GM21786 (cell line): Measurements from ENCODE around the gene ZDHHC24.
A peak's percentile ranks its signal among the peaks of the same experiment; 100 is the strongest.
"Not testable (repeated sequence)": the region's sequence is repeated elsewhere in the genome, so short reads cannot be mapped to it uniquely, and the experiment has no call there.

Experiments
- ATAC-seq: cut with Tn5 transposase; IDR thresholded peaks from one replicate; pipeline ENCODE4 v1.9.1; 2021; ENCODE audit not compliant: unreplicated experiment

ZDHHC24 gene

DNA sequence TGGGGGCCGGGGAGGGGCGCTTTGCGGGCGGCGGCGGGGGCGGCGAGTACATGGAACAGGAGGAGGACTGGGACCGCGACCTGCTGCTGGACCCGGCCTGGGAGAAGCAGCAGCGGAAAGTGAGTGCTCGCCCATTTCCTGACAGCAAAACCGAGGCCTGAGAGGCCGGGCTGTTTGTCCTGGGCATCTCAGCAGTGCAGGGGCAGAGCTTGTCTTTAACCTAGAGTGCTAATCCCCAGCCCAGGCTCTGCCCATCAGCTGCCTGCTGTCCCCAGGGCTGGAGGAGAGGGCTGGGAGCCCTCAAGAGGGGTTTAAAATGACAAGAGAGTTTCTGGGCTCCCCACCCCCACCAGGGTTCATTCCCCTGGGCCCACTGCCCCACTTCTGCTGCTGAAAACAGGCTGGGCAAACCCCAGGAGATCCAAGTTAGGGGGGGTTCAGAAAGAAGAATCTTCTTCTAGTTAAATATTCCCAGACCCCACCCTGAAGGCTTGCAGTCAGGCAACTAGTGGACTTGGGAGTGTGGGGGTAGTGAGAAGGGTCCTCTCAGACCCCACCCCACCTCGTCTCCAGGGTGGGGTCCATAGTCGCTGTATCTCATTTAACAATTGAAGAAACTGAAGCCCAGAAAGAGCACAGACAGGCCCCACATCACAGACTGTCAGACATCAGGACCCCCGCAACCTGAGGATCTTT lies 1.3 kb upstream of the ZDHHC24 start:
- ATAC-seq: no peak

DNA sequence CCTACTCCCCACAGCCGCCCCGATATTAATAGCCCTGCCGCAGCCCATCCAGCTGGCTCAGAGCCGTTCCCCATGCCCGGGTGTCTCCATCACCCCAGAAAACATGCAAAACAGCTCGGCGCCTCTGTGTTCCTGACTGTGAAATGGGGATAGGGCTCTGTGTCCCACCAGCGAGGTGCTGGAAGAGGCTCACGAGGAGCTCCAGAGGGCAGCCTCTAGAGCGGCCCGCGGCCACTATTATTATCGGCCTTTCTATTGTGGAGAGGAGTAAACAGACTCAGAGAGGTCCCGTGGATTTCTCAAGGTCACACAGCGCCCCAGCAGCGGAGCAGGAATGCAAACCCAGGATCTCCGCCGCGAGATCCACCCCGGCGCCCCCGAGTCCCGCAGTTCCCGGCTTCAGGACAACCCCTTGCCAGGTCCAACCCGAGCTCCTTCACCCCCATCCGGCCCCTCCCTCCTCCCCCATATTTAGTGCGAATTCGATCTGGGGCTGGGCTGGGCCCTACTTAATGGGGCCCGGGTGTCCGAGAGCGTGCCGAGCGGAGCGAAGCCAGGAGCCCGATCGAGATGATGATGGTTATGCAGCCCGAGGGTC lies 619 bp upstream of the ZDHHC24 start, which contains the start of gene ACTN3:
Gene ACTN3, plus strand, starts transcription at position 536 of the 598 bp plus-strand sequence. Its CDS starts 35 bp downstream, at position 571.
- no peak for ATAC-seq

DNA sequence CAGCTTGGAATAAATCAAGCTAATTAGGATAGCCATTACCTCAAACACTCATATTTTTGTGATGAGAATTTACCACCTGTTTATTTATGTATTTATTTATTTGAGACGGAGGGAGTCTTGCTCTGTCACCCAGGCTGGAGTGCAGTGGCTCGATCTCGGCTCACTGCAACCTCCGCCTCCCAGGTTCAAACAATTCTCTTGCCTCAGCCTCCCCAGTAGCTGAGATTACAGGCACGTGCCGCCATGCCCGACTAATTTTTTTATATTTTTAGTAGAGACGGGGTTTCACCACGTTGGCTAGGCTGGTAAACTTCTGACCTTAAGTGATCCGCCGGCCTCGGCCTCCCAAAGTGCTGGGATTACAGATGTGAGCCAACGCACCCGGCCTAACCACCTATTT lies 896 bp downstream of the ZDHHC24 start:
- ATAC-seq: not testable (repeated sequence)

DNA sequence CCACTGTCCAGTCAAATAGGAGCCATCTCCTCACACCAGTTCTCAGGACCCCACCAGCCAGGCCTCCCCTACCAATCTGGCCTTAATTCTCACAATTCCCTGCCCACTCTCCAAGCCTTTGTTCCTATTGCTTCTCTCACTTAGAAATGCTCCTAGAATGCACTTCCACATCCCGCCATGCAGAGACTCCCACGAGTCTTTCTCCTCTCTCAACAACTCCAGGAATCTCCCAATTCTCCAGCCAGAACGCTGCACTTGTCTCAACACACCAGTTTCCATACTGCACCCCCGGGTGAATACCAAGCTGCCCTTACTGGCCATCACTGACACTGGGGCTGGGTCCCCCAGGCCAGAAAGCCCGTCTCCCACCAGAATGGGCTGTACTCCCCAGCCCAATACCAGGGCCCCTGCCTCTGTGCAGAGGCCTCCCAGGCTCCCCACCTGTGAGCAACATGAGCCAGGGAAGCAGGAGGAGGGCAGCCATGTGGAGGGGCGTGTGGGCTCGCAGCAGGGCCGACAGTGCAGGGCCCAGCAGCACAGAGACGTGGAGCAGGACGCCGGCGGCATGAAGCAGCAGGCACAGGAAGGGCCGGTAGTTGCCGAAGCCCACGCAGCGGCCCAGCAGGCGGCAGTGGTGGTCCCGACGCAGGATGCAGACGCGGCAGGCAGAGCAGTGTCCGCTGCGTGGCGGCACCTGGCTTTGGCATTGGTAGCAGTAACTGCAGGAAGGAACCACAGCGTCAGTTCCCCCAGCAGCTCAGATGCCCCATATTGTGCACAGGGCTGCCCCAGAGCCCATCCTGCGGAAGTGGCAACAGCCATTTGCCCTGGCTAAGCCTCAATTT lies 2.4 kb downstream of the ZDHHC24 start:
- ATAC-seq: no peak

DNA sequence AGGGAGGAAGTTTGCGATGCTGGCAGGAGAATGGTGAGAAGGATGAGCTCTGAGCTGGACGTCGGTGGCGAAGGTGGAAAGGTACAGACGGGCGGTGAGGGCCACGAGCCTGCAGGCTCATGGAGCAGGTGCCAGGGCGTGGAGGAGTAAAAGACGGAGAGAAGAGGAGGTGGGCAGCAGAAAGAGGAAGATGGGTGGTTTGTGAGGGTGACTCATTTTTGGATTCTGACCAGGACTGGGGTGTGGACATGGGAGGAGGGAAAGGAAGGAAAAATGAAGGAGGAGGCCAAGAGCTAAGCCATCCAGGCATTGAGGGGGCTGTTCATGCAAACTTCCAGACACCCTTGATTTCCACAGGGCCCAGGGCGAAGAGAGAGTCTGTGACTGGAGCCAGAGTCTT lies 3.5 kb downstream of the ZDHHC24 start:
- ATAC-seq: no peak

DNA sequence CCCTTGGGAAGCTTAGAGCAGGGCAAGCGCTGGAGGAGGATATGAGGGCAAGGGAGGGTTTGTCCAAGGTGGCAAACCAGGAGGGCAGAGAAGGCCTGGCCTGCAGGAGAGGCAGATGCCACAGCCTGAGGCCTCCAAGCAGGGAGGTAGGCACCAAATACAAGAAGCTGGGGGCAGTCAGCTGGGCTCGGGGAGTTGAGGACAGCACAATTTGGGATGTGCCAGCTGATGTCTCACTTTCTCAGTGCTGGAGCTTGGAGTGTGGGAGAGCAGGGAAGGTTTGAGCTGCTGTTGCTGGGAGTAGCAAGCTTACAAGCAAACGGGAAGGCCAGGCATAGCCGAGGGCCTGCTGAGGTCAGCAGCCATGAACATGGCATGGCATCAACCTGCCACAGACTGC lies 4.0 kb downstream of the ZDHHC24 start:
- ATAC-seq: no peak

DNA sequence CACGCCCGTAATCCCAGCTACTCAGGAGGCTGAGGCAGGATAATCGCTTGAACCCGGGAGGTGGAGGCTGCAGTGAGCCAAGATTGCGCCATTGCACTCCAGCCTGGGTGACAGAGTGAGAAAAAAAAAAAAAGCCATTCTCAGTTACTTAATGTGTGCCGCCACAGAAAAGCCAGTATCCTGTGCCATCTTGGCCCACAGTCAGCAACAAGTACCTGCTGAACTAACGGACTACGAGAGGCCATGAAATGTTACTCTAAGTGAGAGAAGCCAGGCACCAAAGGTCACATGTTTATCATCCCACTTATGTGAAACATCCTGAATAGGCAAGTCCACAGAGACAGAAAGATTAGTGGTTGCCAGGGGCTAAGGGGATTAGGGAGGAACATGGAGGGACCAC lies 5.2 kb downstream of the ZDHHC24 start:
- not testable (repeated sequence) for ATAC-seq

DNA sequence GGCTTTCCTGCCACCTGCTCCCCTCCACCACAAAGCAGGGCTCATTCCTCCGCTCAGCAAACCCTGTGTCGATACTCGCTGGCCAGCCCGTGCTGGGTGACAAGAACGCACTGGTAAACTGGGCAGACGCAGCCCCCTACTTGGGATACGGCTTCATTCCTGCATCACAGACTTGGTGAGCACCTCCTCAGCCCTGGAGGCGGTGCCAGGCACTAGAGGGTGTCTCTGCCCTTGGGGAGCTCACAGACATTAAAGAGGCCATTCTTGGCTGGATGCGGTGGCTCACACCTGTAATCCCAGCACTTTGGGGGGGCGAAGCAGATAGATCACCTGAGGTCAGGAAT lies 6.0 kb downstream of the ZDHHC24 start:
- no peak for ATAC-seq

DNA sequence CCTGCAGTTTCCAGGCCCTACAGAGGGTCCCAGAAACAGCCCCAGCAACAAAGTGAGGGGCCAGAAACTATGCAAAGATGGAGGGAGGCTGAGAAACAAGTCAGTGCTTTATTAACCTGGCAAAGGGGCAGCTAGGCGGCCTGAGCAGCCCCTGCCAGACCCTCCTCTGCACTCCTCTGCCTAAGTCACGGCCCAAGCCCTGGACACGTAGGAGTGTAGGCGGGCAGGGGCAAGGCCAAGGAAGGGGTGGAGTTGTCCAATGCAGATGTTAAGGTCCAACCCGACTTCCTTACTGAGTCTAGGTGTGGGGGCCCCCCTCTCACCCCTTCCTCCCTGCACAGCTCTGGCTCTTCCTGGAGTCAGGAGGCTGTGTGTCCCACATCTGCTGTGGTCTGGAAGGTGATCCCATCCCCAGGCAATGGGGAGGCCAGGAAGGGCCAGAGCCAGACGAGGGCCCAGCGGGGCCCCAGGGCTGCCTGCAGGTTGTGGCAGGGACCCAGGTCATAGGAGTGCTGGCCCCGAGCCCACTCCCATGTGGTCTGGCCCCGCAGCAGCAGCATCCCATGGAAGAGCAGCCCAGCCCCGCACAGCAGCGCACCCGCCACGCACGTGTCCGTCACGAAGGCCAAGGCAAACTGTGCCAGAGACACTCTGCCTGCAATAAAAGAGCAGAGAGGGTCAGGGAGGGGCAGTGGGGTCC lies 6.5 kb downstream of the ZDHHC24 start:
- ATAC-seq: no peak

DNA sequence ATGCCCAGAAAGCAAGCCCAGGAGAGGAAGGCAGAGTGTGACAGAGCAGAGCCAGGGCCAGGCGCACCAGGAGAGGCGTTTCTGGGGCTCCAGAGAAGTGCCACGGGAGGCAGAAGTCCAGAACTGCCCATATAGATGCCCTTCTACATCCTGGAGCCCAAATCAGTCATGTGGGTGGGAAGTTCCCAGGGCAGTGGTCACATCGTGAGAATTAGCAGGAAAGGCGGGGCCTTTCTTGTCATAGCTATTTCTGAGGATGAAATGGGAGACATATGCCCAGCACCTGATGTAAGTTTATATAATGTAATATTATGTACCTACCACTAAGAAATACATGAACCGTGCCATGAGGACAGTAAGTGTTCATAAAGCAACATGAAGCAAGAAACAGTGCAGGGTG lies 13.1 kb downstream of the ZDHHC24 start:
- ATAC-seq: no peak

DNA sequence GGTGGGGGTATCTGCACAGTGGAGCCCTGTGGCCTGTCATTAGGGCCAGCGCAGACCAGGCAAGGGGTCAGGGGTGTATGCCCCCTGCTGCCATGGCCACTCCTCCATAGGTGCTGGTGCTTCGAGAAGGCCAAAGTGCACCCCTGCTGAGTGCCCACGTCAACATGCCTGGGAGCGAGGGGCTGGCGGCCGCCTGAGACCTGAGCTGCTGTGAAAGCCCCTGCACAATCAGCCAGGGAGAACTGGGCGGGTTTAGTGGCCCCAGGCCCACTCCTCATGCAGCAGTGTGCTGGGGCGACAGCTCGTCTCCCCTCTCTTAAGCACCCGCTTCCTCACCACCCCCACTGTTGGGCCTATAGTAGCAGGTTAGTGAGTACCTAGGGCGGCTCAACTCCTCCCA lies 14.0 kb downstream of the ZDHHC24 start:
- no peak for ATAC-seq

DNA sequence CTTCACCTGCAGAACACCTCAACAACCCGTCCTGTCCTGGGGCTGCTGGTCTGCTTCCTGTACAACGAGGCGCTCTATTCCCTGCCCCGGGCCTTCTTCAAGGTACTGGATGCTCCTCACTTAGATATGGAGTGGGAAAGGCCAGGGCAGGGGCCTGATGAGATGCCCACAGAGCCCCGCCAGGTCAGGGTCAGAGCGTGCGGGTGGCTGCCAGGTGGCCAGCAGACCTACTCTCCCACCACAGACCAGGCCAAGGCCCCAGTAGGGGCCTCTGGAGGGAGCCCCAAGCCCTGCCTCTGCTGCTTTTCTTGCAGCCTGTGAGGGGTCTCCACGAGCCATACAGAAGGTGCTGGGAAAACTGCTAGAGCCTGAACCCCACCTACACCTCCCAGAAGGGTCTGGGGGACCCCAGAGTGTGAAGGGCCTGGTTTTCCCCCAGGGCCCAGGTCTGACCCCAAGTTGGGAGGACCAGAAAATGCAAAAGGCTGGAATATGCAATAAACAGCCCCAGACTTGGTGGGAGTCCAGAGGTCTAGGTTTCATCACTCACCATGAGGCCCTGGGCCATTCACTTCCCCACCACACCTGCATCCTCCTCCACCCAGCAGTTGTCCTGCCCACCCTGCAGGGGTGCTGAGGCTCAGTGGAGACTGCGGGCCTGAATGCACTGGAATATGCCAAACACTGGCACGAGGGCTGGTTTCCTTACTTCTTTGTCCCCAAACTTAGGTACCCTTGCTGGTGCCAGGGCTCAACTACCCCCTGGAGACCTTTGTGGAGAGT lies 14.7 kb downstream of the ZDHHC24 start:
- no peak for ATAC-seq

DNA sequence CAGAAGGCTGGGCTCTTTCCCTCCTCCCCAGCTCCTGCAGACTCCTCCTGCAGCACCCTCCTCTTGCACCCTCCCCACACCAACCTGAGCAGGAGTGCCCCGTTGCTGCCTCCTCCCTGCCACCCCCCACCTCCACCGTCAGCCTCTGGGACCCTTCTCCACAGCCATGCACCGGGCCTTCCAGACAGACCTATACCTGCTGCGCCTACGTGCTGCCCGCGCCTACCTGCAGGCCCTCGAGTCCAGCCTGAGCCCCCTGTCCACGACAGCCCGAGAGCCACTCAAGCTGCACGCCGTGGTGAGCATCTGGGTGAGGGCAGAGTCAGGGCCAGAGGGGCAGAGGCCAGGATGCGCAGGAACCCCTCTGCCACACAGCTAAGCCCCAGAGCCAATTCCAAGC lies 16.2 kb downstream of the ZDHHC24 start:
- no peak for ATAC-seq

DNA sequence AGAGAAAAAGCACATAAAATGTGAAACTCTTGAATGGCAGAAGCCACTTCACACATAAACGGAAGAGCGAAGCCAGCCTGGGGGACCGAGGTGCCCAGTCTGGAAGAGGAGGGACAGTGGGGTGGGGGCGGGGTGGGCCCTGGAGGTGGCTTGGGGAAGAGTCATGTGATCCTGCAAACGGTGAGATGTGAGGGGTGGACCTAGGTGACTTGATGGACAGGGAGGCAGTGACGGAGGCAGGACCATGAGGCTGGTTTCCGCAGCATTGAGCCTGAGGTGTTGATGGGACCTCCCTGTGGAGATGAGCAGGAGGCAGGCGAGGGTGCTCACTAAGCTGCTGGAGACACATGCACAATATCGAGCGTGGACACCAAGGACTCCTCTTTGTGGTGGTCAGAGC lies 16.8 kb downstream of the ZDHHC24 start:
- ATAC-seq: no peak

DNA sequence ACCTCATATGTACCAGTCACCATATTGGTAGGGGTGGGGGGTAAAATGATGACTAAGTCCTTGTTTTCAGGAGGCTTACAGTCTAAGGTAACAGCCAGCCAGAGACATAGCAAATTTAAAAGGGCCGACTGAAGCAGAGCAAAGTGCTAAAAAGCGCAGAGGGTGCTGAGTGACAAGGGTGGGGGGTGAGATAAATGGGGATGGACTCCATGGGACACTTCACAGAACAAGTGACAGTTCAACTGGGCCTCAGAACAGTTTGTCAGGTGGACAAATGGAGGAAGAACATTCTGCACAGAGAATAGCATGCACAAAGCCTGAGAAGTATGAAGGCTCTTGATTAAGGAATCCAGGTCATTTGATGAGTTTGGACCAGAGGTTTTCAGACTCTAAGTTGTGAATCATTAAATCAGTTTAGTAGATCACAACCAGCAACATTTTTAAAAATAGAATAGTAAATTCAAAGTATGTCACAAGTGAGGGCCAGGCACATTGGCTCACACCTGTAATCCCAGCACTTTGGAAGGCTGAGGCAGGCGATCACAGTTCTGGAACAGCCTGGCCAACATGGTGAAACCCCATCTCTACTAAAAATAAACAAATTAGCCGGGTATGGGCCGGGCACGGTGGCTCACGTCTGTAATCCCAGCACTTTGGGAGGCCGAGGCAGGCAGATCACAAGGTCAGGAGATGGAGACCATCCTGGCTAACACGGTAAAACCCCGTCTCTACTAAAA lies 21.4 kb downstream of the ZDHHC24 start:
- ATAC-seq: no peak

DNA sequence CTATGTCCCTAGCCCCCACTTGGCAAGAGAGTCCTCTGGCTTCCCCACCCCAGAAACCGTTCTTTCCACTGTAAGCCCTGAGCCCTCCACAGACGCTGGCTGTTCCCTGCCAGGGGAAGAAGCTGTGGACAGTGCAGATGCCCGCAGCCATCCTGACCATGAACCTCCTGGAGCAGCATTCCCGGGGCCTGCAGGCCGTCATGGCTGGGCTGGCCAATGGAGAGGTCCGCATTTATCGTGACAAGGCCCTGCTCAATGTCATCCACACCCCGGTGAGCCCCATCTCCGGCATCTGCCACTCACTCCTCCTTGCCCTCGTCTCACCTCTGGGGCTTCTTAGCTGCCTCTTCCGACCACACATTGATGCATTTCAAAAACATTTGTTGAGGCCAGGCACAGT lies 22.2 kb downstream of the ZDHHC24 start:
- ATAC-seq: no peak

DNA sequence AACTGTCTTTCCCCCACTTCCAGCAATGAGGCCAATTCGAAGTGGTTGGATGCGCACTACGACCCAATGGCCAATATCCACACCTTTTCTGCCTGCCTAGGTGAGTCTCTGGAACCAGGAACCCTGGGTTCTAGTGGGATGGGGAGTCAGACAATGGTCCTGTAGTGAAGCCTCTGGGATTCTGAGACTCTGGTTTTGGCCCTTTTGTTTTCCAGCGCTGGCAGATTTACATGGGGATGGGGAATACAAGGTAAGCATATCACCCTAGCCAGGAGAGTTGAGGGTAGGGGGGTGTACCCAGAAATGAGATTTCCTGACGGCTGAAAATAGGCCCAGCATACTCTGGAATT lies 34.9 kb downstream of the ZDHHC24 start:
- ATAC-seq: no peak

DNA sequence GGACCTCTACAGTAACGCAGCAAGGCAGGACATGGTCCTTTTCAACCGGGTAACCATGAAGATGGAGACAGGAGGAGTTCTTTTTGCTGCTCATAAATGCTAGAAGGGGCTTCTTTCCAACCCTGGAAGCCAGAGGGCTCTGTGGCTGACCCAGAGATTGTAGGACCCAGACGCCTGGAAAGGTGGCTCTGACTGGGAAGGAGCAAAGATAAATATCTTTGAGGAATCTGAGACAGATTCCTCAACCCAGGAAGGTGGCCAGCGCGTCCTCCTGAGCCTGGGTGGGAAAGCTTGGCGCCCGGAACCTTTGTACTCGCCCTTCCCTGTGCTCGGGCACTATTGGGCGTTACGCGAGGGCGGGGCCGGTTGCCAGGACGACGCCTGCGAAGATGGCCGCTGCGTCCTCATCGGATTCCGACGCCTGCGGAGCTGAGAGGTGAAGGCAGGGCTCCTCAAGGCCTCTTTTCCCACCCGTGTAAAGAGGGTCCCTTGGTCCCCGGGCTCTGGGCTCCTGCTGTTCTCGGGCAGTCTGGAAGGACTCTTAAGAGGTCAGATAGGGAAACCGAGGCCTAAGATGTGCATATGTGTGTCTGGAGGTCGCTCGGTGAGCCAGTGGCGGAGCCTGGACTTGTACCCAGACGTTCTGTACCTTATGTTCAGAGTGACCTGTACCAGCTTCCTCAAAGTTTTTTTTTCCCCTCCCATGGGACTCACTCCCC lies 35.4 kb downstream of the ZDHHC24 start, which contains the start of gene BBS1:
Gene BBS1, plus strand, starts transcription at position 365 of the 719 bp plus-strand sequence. Its CDS starts 25 bp downstream, at position 390.
- peak; percentile 74 for ATAC-seq

DNA sequence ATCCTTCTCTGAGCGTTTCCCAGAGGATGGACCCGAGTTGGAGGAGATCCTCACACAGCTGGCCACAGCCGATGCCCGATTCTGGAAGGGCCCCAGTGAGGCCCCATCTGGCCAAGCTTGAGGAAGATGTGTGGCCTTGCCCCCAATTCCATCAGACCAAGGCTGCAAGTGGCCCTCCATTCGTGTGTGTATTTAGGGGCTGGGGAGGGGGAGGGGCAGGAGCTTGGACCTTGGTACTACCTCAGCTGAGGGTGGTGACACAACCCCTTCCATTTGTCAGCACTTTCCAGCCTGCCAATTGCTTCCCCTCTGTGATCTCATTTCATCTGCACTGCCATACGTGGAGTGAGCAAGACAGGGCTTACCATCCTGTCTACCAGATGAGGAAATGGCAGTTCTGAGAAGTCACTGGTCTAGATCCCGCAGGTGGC lies 36.7 kb downstream of the ZDHHC24 start:
- no peak for ATAC-seq
